Esophagus (tissue), 2 donors: Measurements from ENCODE around the gene HTR3B. TPM values are rescaled to one million over a fixed set of nuclear protein-coding genes. Genes with fewer than 3 reads are reported as not detected.
A peak's percentile ranks its signal among the peaks of the same experiment; 100 is the strongest.
"Not testable (repeated sequence)": the region's sequence is repeated elsewhere in the genome, so short reads cannot be mapped to it uniquely, and the experiment has no call there.

Experiments used
- H3K27ac ChIP-seq, 2 donors: one replicate each; pipeline ENCODE4 v1.5.1; 2013; ENCODE audit warnings: low read depth in 2 of 2, mild to moderate bottlenecking in 2 of 2, inconsistent platforms in 1 of 2, low read length in 1 of 2, moderate library complexity in 1 of 2
- H3K27me3 ChIP-seq, 2 donors: one replicate each; pipeline ENCODE4 v1.6.1; 2013; ENCODE audit warnings: low read length in 2 of 2, control low read depth in 1 of 2, mild to moderate bottlenecking in 1 of 2; ENCODE audit not compliant: insufficient read depth in 2 of 2, control insufficient read depth in 1 of 2
- H3K36me3 ChIP-seq, 2 donors: one replicate each; pipeline ENCODE4 v1.6.1; 2013; ENCODE audit warnings: low read length in 1 of 2; ENCODE audit not compliant: control insufficient read depth in 2 of 2, insufficient read depth in 2 of 2
- H3K4me1 ChIP-seq, 2 donors: one replicate each; pipeline ENCODE4 v1.6.1; 2013; ENCODE audit warnings: low read length in 1 of 2; ENCODE audit not compliant: control insufficient read depth in 2 of 2, insufficient read depth in 2 of 2
- H3K4me3 ChIP-seq, 2 donors: one replicate each; pipeline ENCODE4 v1.5.1; 2013; ENCODE audit warnings: low read length in 2 of 2, mild to moderate bottlenecking in 2 of 2, low read depth in 1 of 2, moderate library complexity in 1 of 2
- H3K9me3 ChIP-seq, 2 donors: one replicate each; pipeline ENCODE4 v1.6.1; 2013; ENCODE audit warnings: mild to moderate bottlenecking in 2 of 2, low read depth in 1 of 2, low read length in 1 of 2, moderate library complexity in 1 of 2; ENCODE audit not compliant: control insufficient read depth in 2 of 2, insufficient read depth in 1 of 2
- WGBS, 2 donors: extraction: QIAGEN DNeasy Blood & Tissue Kit; methylation state at CpG; one replicate each; pipeline ENCODE4 v1.1.7; 2013; 5-methylcytosine and 5-hydroxymethylcytosine counted together
- polyA plus RNA-seq, 2 donors: library from polyadenylated mRNA; stranded (reverse); fragments of 200-250 nt; gene quantifications; one replicate each; pipeline ENCODE4 v1.2.3, GENCODE V29; 2013
- donor health status: healthy with polysubstance abuse.
- donor health status: Bipolar disorder and iron deficiency.

HTR3B gene
- polyA plus RNA-seq, 2 donors, result 0.31 to 0.44 TPM

DNA sequence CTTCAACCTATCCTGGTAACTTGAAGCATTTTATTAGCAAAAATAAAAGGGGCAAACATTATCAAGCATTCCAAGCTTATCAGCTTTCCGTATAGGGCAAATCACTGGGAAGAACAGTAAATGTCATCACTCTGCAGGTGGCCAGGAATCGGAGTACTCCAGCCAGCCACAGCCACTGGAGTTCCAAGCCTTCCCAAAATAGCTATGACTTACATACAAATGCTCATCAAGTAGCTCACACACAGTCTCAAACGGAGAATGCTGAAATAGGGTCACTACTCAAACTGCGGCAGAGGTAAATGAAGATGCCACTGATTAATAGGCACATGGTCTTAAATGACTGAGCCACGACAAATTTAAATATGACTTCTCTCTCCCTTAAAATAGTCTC lies 31.4 kb upstream of the HTR3B start:
- H3K4me3 ChIP-seq, result no peak overlapping the region
- no peaks in the 10 kb centered on the region for H3K4me1 ChIP-seq
- WGBS, 2 donors, result 52 to 53% methylated on average over 5 of the region's 5 CpGs
- no peak overlapping the region for H3K27ac ChIP-seq
- H3K27me3 ChIP-seq, result no peaks in the 10 kb centered on the region
- H3K36me3 ChIP-seq, result no peaks in the 10 kb centered on the region
- H3K9me3 ChIP-seq, result no peaks in the 10 kb centered on the region

DNA sequence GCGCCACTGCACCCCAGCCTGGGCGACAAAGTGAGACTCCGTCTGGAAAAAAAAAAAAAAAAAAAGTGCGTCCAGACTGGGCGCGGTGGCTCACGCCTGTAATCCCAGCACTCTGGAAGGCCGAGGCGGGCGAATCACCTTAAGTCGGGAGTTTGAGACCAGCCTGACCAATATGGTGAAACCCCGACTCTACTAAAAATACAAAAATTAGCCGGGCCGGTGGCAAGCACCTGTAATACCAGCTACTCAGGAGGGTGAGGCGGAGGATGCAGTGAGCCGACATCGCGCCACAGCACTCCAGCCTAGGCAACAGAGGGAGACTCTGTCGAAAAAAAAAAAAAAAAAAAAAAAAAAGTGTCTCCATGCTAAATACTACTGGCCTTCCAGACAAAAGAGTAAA lies 30.5 kb upstream of the HTR3B start:
- Histone ChIP-seq H3K4me3 (no peak overlapping the region), H3K36me3 (no peaks in the 10 kb centered on the region), H3K4me1 (no peaks in the 10 kb centered on the region), H3K27ac (no peak overlapping the region), H3K27me3 (no peaks in the 10 kb centered on the region), H3K9me3 (no peaks in the 10 kb centered on the region)
- WGBS, 2 donors, result 84 to 91% methylated on average over 17 to 19 of the region's 19 CpGs

DNA sequence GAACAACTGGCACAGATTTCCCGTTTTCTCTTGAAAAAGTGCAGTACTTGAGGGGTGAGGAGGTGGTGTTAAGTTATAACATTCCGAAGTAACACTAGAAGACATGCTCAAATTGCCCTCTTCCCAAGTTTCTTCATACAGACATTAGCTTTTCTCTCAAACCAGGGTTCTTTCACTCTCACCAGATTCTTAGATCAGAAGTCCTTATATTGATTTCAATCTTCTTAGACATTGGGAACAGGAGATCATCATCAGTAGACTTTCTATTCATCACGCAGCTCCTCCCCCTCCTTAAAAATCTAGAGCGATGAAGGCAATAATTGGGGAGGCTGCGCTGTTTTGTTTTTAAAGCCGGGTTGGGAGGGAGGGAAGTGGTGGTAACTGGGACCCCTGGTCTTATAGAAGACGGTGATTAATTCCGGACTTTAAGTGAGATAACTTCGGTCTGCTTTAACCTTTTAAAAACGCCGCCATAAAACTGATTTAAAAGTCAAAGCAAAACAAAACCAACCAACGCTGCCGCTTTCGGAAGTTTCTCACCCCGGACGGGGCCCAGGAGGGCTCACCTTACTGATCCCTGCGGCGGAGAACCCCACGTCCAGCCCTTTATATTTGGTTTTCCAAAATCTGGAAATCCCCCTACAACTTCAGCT lies 29.9 kb upstream of the HTR3B start:
- Histone ChIP-seq H3K36me3 (no peaks in the 10 kb centered on the region), H3K27me3 (no peaks in the 10 kb centered on the region), H3K4me1 (no peaks in the 10 kb centered on the region), H3K9me3 (no peaks in the 10 kb centered on the region), H3K27ac (peak overlapping the region; percentile 78 to 83), H3K4me3 (peak overlapping the region; percentile 84 to 85)
- WGBS, 2 donors, result 3 to 4% methylated on average over 19 of the region's 19 CpGs

DNA sequence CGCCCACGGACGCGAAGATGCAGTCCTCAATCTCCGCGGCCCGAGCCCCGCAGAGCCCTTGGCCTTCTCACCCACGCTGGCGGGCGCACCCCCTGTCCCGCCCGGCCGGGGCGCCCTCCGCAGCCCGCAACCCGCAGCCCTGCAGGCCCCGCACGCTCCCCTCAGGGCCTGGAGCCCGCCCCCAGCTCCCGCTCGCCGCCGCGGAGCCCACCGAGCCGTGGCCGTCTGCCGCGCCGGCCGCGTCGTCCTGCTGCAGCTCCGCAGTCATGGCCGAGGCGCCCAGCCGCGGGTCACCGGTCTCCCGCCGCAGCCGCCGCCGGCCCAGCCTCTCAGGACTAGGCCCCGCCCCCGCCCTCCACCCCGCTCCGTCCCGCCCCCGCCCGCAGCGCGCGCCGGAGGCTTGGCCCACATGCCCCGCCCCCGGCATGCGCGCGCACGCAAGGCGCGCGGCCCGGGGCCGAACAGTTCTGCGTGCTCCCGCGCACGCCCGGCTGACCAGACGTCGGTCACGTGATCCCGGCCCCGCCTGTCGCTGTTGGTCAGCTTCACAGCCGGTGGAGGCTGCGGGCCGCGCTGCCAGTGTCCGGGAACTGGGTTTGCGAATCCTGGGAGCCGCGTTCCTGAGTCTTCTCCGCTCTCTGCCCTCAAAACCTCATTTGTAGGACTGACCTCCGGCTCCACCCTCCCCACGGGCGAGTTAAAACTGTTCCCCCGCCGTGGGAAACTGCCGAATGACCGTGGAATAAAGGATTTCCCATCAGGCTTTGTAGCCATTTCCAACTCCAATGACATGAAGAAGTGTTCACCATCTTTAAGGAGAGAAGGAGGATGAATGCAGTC lies 29.1 kb upstream of the HTR3B start, which contains the start of gene USP28:
Gene USP28, minus strand, starts transcription at position 339 of the 840 bp plus-strand sequence. Its CDS starts 71 bp downstream, at position 268.
- Histone ChIP-seq H3K4me3 (peak within 1 kb of the TSS; percentile 84 to 85), H3K36me3 (no peaks in the 10 kb centered on the region), H3K9me3 (no peaks in the 10 kb centered on the region), H3K27ac (peak within 1 kb of the TSS; percentile 96 to 99), H3K27me3 (no peaks in the 10 kb centered on the region), H3K4me1 (no peaks in the 10 kb centered on the region)
- WGBS, 2 donors, result 0 to 1% methylated on average over 77 to 95 of the region's 95 CpGs

DNA sequence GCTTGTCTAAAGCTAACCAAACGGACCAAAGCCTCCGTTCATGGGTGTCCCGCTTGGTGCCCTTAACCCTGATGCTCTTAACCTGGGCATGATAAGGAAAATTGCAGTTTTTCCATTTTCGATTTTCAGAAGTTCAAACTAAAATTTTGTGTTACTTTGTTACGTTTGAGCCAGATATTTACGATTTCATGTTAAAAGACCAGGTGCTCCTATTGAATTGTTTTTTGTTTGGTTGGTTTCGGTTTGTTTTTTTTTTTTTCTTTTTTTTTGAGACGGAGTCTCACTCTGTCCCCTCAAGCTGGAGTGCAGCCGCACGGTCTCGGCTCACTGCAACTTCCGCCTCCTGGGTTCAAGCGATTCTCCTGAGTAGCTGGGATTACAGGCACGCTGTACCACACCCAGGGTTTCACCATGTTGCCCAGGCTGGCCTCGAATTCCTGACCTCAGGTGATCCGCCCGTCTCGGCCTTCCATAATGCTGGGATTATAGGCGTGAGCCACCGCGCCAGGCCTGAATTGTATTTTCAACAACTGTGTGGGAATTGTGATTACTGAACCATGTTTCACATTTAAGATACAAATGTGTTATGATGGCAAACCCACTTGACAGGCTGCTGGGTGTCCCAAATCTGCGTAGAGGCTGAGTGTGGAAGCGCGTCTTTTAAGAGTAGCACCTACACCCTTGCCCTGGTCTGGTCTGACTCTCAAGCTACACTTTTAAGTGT lies 28.4 kb upstream of the HTR3B start:
- Histone ChIP-seq H3K27me3 (no peaks in the 10 kb centered on the region), H3K4me3 (peak overlapping the region; percentile 58 to 85), H3K27ac (peak overlapping the region; percentile 96 to 99), H3K4me1 (no peaks in the 10 kb centered on the region), H3K36me3 (no peaks in the 10 kb centered on the region), H3K9me3 (no peaks in the 10 kb centered on the region)
- WGBS, 2 donors, result 69 to 72% methylated on average over 24 of the region's 24 CpGs

DNA sequence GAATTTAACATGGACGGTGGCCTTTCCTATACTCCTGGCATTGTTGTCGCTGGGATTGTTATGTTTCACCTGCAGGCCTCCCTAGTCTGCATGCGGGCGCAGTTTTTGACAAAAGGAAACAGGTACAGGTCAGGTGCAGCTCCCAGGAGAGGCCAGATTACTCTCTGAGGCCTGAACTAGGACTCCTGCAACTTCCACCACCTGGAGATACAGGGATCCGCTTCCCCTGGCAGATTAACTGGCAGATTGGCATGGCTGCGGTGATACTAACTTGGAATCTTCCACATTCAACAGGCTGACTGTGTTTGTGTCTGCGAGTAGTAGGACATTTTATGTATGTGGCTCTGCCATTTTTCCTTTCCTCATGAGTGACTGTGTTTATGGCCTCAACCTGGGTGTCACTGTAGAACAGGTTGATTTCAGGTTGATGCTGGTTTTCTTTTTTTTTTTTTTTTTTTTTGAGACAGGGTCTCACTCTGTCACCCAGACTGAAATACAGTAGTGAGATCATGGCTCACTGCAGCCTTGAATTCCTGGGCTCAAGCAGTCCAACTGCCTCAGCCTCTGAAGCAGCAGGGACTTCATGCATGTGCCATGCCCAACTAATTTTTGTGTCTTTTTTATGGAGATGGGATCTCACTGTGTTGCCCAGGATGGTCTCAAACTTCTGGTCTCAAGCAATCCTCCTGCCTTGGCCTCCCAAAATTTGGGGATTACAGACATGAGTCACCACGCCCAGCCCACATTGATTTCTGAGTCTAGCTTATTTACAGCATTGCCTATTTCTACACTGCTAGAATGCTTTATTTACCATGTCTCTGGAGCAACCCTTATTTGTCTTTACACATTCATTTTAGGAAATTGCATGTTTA lies 27.6 kb upstream of the HTR3B start:
- Histone ChIP-seq H3K4me1 (no peaks in the 10 kb centered on the region), H3K27ac (peak overlapping the region in 1 of 2 donors; percentile 42), H3K9me3 (no peaks in the 10 kb centered on the region), H3K27me3 (no peaks in the 10 kb centered on the region), H3K4me3 (no peak overlapping the region), H3K36me3 (no peaks in the 10 kb centered on the region)
- 97% methylated on average over 8 of the region's 8 CpGs for WGBS, 2 donors

DNA sequence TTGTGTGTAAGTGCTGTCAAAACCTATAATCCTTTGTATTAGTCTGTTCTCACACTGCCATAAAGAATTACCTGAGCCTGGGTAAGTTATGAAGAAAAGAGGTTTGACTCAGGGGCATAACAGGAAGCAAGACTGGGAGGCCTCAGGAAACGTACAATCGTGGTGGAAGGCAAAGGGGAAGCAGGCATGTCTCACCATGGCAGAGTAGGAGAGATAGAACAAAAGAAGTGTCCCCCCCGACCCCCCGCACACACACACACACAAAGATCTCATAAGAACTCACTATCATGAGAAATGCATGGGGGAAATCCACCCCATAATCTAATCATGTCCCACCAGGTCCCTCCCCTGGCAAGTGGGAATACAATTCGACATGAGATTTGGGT lies 26.9 kb upstream of the HTR3B start:
- H3K4me3 ChIP-seq, result no peak overlapping the region
- no peak overlapping the region for H3K27ac ChIP-seq
- H3K4me1 ChIP-seq, result no peaks in the 10 kb centered on the region
- no peaks in the 10 kb centered on the region for H3K27me3 ChIP-seq
- no peaks in the 10 kb centered on the region for H3K9me3 ChIP-seq
- no peaks in the 10 kb centered on the region for H3K36me3 ChIP-seq
- WGBS, 2 donors, result 54 to 75% methylated on average over 5 of the region's 5 CpGs

DNA sequence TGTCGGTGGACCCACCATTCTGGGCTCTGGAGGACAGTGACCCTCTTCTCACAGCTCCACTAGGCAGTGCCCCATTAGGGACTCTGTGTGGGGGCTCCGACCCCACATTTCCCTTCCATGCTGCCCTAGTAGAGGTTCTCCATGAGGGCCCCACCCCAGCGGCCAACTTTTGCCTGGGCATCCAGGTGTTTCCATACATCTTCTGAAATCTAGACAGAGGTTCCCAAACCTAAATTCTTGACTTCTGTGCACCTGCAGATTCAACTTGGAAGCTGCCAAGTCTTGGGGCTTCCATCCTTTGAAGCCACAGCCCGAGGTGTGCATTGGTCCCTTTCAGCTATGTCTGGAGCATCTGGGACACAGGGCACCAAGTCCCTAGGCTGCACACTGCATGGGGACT lies 25.1 kb upstream of the HTR3B start:
- not testable (repeated sequence) for H3K36me3 ChIP-seq, H3K4me1 ChIP-seq, H3K27me3 ChIP-seq, H3K27ac ChIP-seq, H3K9me3 ChIP-seq, H3K4me3 ChIP-seq
- WGBS, 2 donors, result 92 to 96% methylated on average over 4 of the region's 4 CpGs

DNA sequence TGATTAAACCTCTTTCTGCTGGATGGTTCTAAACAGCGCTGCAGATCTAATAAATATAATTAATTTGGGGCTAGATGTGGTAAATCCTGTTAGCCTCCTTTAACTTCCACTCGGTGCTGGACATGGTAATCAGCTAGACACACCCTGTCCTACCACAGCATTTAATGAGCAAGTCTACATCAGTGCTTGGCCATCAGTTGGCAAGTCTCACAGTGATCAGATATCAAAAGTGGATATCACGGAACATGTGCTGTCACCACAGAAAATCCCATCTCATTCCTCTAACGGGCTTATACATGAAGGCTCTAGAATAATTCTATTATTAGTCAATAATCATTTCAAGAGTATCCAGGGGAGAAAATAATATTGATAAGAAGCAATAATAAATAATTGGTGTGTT lies 23.6 kb upstream of the HTR3B start:
- H3K27me3 ChIP-seq, result no peaks in the 10 kb centered on the region
- H3K4me1 ChIP-seq, result no peaks in the 10 kb centered on the region
- 77 to 85% methylated on average over 4 of the region's 4 CpGs for WGBS, 2 donors
- no peak overlapping the region for H3K27ac ChIP-seq
- H3K36me3 ChIP-seq, result no peaks in the 10 kb centered on the region
- no peak overlapping the region for H3K4me3 ChIP-seq
- H3K9me3 ChIP-seq, result no peaks in the 10 kb centered on the region
